GM12878 (cell line): Measurements from ENCODE around the gene OR2AT4. TPM values are rescaled to one million over a fixed set of nuclear protein-coding genes. Genes with fewer than 3 reads are reported as not detected.

Experiments used
- ATAC-seq: fragments of 200-7000 bp; cut with Tn5 transposase; 3 replicates; pipeline ENCODE4 v1.9.1; 2020; ENCODE audit warnings: mild to moderate bottlenecking, moderate library complexity
- BruUV-seq: library from RNA; stranded (reverse); fragments of 400-500 nt; replicated peaks from 2 replicates; lab custom pipeline; 2021; lab: Mats Ljungman, UMichigan
- CTCF ChIA-PET: fragments of 300-600 bp; sonication (Branson Sonifier 250); formaldehyde crosslinking; extraction: SDS; loops from one replicate; lab custom pipeline; 2021; ENCODE audit warnings: inconsistent platforms; lab: Yijun Ruan, JAX
- POLR2A ChIA-PET: fragments of 350-600 bp; formaldehyde crosslinking; extraction: SDS; loops from one replicate; lab custom pipeline; 2021; ENCODE audit warnings: inconsistent platforms; lab: Charles Lee
- RAD21 ChIA-PET: fragments of 300-600 bp; sonication (Branson Sonifier 250); formaldehyde crosslinking; loops from one replicate; lab custom pipeline; 2023; ENCODE audit warnings: antibody characterized with exemption; ENCODE audit not compliant: unreplicated experiment; lab: Charles Lee
- SMC1A ChIA-PET: fragments of 300-600 bp; sonication (Branson Sonifier 250); formaldehyde crosslinking; loops from one replicate; lab custom pipeline; 2023; ENCODE audit not compliant: unreplicated experiment, uncharacterized antibody; lab: Charles Lee
- DNase-seq: peaks from one replicate; pipeline ENCODE4 v3.0.0-alpha.2; 2011; ENCODE audit warnings: low read depth, low spot score
- FAIRE-seq: peaks from 3 replicates; lab custom pipeline; 2011; peaks lifted over from hg19 to GRCh38; lab: Jason Lieb, UNC
- H2AFZ ChIP-seq: 2 replicates; pipeline ENCODE4 v1.6.0; 2011; ENCODE audit warnings: low read depth, low read length, control low read depth; ENCODE audit not compliant: control insufficient read depth
- H3K27ac ChIP-seq: 2 replicates; pipeline ENCODE4 v1.5.1; 2011; ENCODE audit warnings: control low read depth; ENCODE audit not compliant: control insufficient read depth, insufficient read depth
- H3K27me3 ChIP-seq, 2 experiments: replicated peaks in 1 of 2; 2 replicates each; pipeline versions ENCODE4 v1.6.0 to v1.6.1; 2011; ENCODE audit warnings: low read length in 1 of 2; ENCODE audit not compliant: control insufficient read depth in 2 of 2, insufficient read depth in 2 of 2
- H3K36me3 ChIP-seq, 2 experiments: 2 replicates each; pipeline ENCODE4 v1.5.1; 2011; ENCODE audit warnings: low read length in 1 of 2; ENCODE audit not compliant: control insufficient read depth in 2 of 2, insufficient read depth in 2 of 2
- H3K4me1 ChIP-seq: 2 replicates; pipeline ENCODE4 v1.6.1; 2011; ENCODE audit warnings: mild to moderate bottlenecking, low read length, moderate library complexity, mixed read lengths; ENCODE audit not compliant: control insufficient read depth, insufficient read depth
- H3K4me2 ChIP-seq: 2 replicates; pipeline ENCODE4 v1.6.0; 2011; ENCODE audit warnings: control low read depth; ENCODE audit not compliant: control insufficient read depth, insufficient read depth
- H3K4me3 ChIP-seq: fragments of 200-600 bp; sonication (generic); 2 replicates; pipeline ENCODE4 v1.5.1; 2016
- H3K79me2 ChIP-seq: 2 replicates; pipeline ENCODE4 v1.6.0; 2011; ENCODE audit warnings: low read length; ENCODE audit not compliant: control insufficient read depth, insufficient read depth
- H3K9ac ChIP-seq: 2 replicates; pipeline ENCODE4 v1.8.0; 2011; ENCODE audit warnings: low read length, control low read depth, mixed read lengths; ENCODE audit not compliant: control insufficient read depth, insufficient read depth
- H3K9me3 ChIP-seq: replicated peaks from 3 replicates; pipeline ENCODE4 v1.5.1; 2011; ENCODE audit warnings: mild to moderate bottlenecking, low read length; ENCODE audit not compliant: control insufficient read depth, insufficient read depth
- H4K20me1 ChIP-seq: 2 replicates; pipeline ENCODE4 v1.6.0; 2011; ENCODE audit not compliant: control insufficient read depth, insufficient read depth
- BACH1 ChIP-seq: fragments of 450-650 bp; IDR thresholded peaks from 2 replicates; pipeline ENCODE4 v1.6.1; 2017; ENCODE audit warnings: mild to moderate bottlenecking, borderline replicate concordance
- BCL11A ChIP-seq: IDR thresholded peaks from 2 replicates; pipeline ENCODE4 v1.6.1; 2011; ENCODE audit warnings: low read depth, low read length
- HDAC2 ChIP-seq: fragments of 200-600 bp; sonication (generic); IDR thresholded peaks from 2 replicates; pipeline ENCODE4 v1.6.1; 2017
- KAT2A ChIP-seq: conservative IDR thresholded peaks from 2 replicates; pipeline ENCODE4 v1.6.1; 2011; ENCODE audit warnings: low read depth, low read length; ENCODE audit not compliant: control insufficient read depth
- MYB ChIP-seq: fragments of 150-350 bp; IDR thresholded peaks from 2 replicates; pipeline ENCODE4 v1.6.1; 2014; ENCODE audit warnings: mild to moderate bottlenecking, low read depth, low read length, borderline replicate concordance
- NFYA ChIP-seq: IDR thresholded peaks from 2 replicates; pipeline ENCODE4 v1.6.1; 2011; ENCODE audit warnings: low read depth, mild to moderate bottlenecking, low read length, improper control_type of control experiment, borderline replicate concordance
- NR2F1 ChIP-seq: fragments of 450-650 bp; conservative IDR thresholded peaks from 2 replicates; pipeline ENCODE4 v1.6.1; 2017; ENCODE audit warnings: mild to moderate bottlenecking
- SIN3A ChIP-seq: IDR thresholded peaks from 2 replicates; pipeline ENCODE4 v1.6.1; 2012; ENCODE audit warnings: low read depth, low read length, improper control_type of control experiment
- TBL1XR1 ChIP-seq: IDR thresholded peaks from 2 replicates; pipeline ENCODE4 v1.6.1; 2012; ENCODE audit warnings: low read depth, low read length, improper control_type of control experiment
- TCF3 ChIP-seq: IDR thresholded peaks from 2 replicates; pipeline ENCODE4 v1.6.1; 2012; ENCODE audit warnings: low read depth, mild to moderate bottlenecking, low read length, borderline replicate concordance; ENCODE audit not compliant: insufficient read depth
- ZNF622 ChIP-seq: fragments of 450-650 bp; IDR thresholded peaks from 2 replicates; pipeline ENCODE4 v1.6.1; 2017; ENCODE audit warnings: mild to moderate bottlenecking, inconsistent platforms
- WGBS: methylation state at CpG from one replicate; pipeline ENCODE4 v1.1.6; 2016; ENCODE audit warnings: low lambda C conversion rate; ENCODE audit not compliant: insufficient replicate concordance, insufficient coverage; ENCODE audit errors: missing lambda C conversion rate; 5-methylcytosine and 5-hydroxymethylcytosine counted together
- in situ Hi-C: fragments of 300-500 bp; cut with MboI; formaldehyde crosslinking; loops from 9 replicates; pipeline ENCODE4 v1.14.3; 2018; ENCODE audit warnings: mixed read lengths
- intact Hi-C: fragments of 100-400 bp; cut with micrococcal nuclease; formaldehyde crosslinking; loops from one replicate; pipeline ENCODE4 v1.14.2; 2022; ENCODE audit not compliant: unreplicated experiment
- polyA plus RNA-seq, 11 experiments: library from polyadenylated mRNA; depleted of rRNA in 4 of 11; unstranded in 6 of 11; stranded (reverse) in 5 of 11; fragments of >200 nt; fragmentation: Nextera tagmentation in 4 of 11; fragmentation: Illumina TruSeq in 1 of 11; extraction: Ambion mirVana in 4 of 11; extraction: Trizol in 1 of 11; gene quantifications; 1 replicate in 1 of 11; 2 replicates in 10 of 11; pipeline versions ENCODE4 v1.2.1 to v1.2.3, GENCODE V29; 2011 to 2016; ENCODE audit warnings: inconsistent platforms in 2 of 11, missing spikeins in 2 of 11, low read depth in 1 of 11
- total RNA-seq, 4 experiments: library from RNA; depleted of rRNA in 3 of 4; stranded (reverse); fragments of >200 nt in 3 of 4; fragmentation: Illumina TruSeq in 1 of 4; extraction: Trizol in 1 of 4; gene quantifications; 2 replicates each; pipeline versions ENCODE4 v1.2.1 to v1.2.3, GENCODE V29; 2013 to 2021
- TF ChIP-seq, protein P1 (sequence below): IDR thresholded peaks from 2 replicates; pipeline ENCODE4 v1.6.1; 2012; ENCODE audit warnings: low read depth, low read length, improper control_type of control experiment
- TF ChIP-seq, protein P2 (sequence below): fragments of 450-650 bp; IDR thresholded peaks from 2 replicates; pipeline ENCODE4 v1.6.1; 2016; ENCODE audit warnings: mild to moderate bottlenecking

Gene OR2AT4
- total and polyA plus RNA-seq, 10 of the 15 experiments (the other 5 are each of a cell fraction or from before 2014, with no cell fraction given), result 0.01 TPM; not detected in 9

DNA sequence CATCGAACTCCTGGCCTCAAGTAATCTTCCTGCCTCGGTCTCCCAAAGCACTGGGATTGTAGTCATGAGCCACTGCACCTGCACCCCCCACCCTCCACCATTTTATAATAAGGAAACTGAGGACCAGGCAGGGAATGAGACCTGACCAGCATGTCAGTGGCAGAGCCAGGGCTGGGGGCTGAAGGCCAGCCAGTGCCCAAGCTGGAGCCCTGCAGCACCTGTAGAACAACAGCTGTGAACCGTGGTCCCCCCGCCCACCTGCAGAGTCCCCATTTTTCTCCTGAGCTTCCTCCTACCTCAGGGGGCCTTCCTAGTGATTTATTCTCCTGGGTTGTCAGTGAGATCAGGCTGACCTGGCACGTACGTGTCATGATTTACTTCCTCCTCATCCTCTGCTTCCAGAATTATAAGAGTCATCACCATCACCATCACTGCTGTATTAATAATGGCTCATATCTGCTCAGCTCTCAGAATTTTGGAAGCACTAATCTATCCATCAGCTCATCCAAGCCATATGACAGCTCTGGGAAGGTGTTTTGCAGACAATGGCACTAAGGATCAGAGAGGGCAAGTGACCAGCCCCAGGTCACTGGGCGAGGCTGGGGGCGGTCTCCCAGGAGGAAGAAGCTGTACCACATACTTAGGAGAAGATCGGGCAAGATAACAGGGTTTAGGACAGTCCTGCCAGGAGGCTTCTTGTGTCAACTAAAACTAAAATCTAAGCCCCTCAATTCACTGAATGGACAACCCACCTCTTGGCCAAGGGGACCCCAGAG, 48.7 kb upstream of the OR2AT4 start:
- WGBS, result 40% methylated on average over 9 of the region's 9 CpGs
- H3K36me3 ChIP-seq, result no peaks in the 10 kb centered on the region
- ChIA-PET SMC1A (interaction anchor here (1.6 to 12.0 kb wide), 4 partner anchors 59 to 215 kb away, joined by 5 to 111 read pairs (median 8); no protein-coding TSS in a partner anchor), POLR2A (no interaction called here), CTCF (interaction anchor here (1.0 to 11.5 kb wide), 13 partner anchors 9 to 216 kb away, joined by 3 to 232 read pairs (median 4); partner anchors contain the start of gene TPBGL), RAD21 (interaction anchor here (0.6 to 10.0 kb wide), 5 partner anchors 51 to 214 kb away, joined by 4 to 132 read pairs (median 4); no protein-coding TSS in a partner anchor)
- BruUV-seq, result no TSS peak
- intact Hi-C loops, result no loop called here
- no peaks in the 10 kb centered on the region for H4K20me1 ChIP-seq
- no peaks in the 10 kb centered on the region for H3K9me3 ChIP-seq
- H3K4me3 ChIP-seq, result no peak overlapping the region
- no peak overlapping the region for H3K27ac ChIP-seq
- no peak overlapping the region for H2AFZ ChIP-seq
- FAIRE-seq, result no peak
- DNase-seq, result no peak
- H3K27me3 ChIP-seq, result no peaks in the 10 kb centered on the region
- no peak overlapping the region for H3K9ac ChIP-seq
- no peaks in the 10 kb centered on the region for H3K79me2 ChIP-seq
- peaks cover 21% of the 10 kb centered on the region for H3K4me1 ChIP-seq
- no peak overlapping the region for H3K4me2 ChIP-seq
- TF ChIP-seq NR2F1 (no peak), BACH1 (no peak), NFYA (no peak)
- TF ChIP-seq, all 136 proteins: peak for 0
- no peak for ATAC-seq
- in situ Hi-C loops, result loop anchor here (5.0 kb wide), 2 partner anchors 57 to 102 kb away; no protein-coding TSS in a partner anchor

DNA sequence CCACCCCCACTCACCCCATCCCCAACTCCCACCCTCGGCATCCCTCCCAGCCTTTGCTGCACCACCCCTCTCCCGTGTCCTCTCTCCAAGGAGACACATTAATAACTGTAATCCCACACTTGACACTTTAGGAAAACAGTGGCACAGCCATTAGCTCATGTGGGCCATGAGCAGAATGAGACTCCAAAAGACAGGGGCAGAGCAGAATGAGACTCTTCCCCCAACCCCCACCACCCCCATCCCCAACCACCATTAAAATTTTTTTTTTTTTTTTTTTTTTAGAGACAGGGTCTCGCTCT, 48.0 kb upstream of the OR2AT4 start:
- ATAC-seq, result no peak
- intact Hi-C loops (loop anchor here (1.0 kb wide), 1 partner anchor 61 kb away; no protein-coding TSS in a partner anchor), in situ Hi-C loops (loop anchor here (5.0 kb wide), 2 partner anchors 58 to 103 kb away; no protein-coding TSS in a partner anchor)
- CTCF ChIA-PET, result interaction anchor here (0.6 to 11.5 kb wide), 10 partner anchors 10 to 123 kb away, joined by 3 to 232 read pairs (median 6); no protein-coding TSS in a partner anchor
- Histone ChIP-seq H2AFZ (no peak overlapping the region), H3K4me1 (peaks cover 24% of the 10 kb centered on the region), H3K9me3 (no peaks in the 10 kb centered on the region), H4K20me1 (no peaks in the 10 kb centered on the region), H3K79me2 (no peaks in the 10 kb centered on the region), H3K36me3 (no peaks in the 10 kb centered on the region), H3K4me3 (no peak overlapping the region), H3K9ac (no peak overlapping the region), H3K4me2 (no peak overlapping the region), H3K27ac (no peak overlapping the region), H3K27me3 (no peaks in the 10 kb centered on the region)
- no peak for DNase-seq
- SMC1A ChIA-PET, result interaction anchor here (1.9 to 12.0 kb wide), 3 partner anchors 60 to 122 kb away, joined by 5 to 111 read pairs (median 9); no protein-coding TSS in a partner anchor
- WGBS, result 33% methylated on average over 3 of the region's 3 CpGs
- POLR2A ChIA-PET, result no interaction called here
- no TSS peak for BruUV-seq
- no peak for TF ChIP-seq KAT2A
- no peak for TF ChIP-seq TCF3
- TF ChIP-seq BCL11A, result no peak
- TF ChIP-seq TBL1XR1, result no peak
- no peak for TF ChIP-seq SIN3A
- TF ChIP-seq, protein P1, sequence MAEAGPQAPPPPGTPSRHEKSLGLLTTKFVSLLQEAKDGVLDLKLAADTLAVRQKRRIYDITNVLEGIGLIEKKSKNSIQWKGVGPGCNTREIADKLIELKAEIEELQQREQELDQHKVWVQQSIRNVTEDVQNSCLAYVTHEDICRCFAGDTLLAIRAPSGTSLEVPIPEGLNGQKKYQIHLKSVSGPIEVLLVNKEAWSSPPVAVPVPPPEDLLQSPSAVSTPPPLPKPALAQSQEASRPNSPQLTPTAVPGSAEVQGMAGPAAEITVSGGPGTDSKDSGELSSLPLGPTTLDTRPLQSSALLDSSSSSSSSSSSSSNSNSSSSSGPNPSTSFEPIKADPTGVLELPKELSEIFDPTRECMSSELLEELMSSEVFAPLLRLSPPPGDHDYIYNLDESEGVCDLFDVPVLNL, result no peak
- no peak for TF ChIP-seq ZNF622
- TF ChIP-seq HDAC2, result no peak
- TF ChIP-seq, protein P2, sequence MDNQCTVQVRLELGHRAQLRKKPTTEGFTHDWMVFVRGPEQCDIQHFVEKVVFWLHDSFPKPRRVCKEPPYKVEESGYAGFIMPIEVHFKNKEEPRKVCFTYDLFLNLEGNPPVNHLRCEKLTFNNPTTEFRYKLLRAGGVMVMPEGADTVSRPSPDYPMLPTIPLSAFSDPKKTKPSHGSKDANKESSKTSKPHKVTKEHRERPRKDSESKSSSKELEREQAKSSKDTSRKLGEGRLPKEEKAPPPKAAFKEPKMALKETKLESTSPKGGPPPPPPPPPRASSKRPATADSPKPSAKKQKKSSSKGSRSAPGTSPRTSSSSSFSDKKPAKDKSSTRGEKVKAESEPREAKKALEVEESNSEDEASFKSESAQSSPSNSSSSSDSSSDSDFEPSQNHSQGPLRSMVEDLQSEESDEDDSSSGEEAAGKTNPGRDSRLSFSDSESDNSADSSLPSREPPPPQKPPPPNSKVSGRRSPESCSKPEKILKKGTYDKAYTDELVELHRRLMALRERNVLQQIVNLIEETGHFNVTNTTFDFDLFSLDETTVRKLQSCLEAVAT, result no peak
- no peak for TF ChIP-seq MYB
- FAIRE-seq, result no peak
- RAD21 ChIA-PET, result interaction anchor here (0.6 to 10.0 kb wide), 4 partner anchors 52 to 213 kb away, joined by 4 to 132 read pairs (median 4); no protein-coding TSS in a partner anchor
